Heart left ventricle (tissue), 16 donors: Measurements from ENCODE around the gene FUT3. TPM values are rescaled to one million over a fixed set of nuclear protein-coding genes. Genes with fewer than 3 reads are reported as not detected.

ENCODE experiments used
- ATAC-seq, 4 donors: fragments of 200-7000 bp; cut with Tn5 transposase; one replicate each; pipeline ENCODE4 v1.9.1; 2020 to 2022; ENCODE audit warnings: moderate library complexity in 4 of 4, mild to moderate bottlenecking in 3 of 4, moderate number of reproducible peaks in 1 of 4
- DNase-seq, 5 donors: peaks; one replicate each; pipeline ENCODE4 v3.0.0-alpha.2; 2020
- H3K27ac ChIP-seq, 12 donors: fragments of 200-600 bp; sonication (generic) in 4 of 12; one replicate each; pipeline versions ENCODE4 v1.5.0 to v1.8.0; 2016 to 2022; ENCODE audit warnings: mild to moderate bottlenecking in 2 of 12
- H3K27me3 ChIP-seq, 9 donors: fragments of 200-600 bp; sonication (generic) in 2 of 9; one replicate each; pipeline versions ENCODE4 v1.5.1 to v1.8.0; 2016 to 2022; ENCODE audit warnings: mild to moderate bottlenecking in 3 of 9
- H3K36me3 ChIP-seq, 9 donors: fragments of 200-600 bp; sonication (generic) in 2 of 9; one replicate each; pipeline versions ENCODE4 v1.5.0 to v1.8.0; 2018 to 2022; ENCODE audit warnings: mild to moderate bottlenecking in 2 of 9
- H3K4me1 ChIP-seq, 12 donors: fragments of 200-600 bp; sonication (generic) in 4 of 12; one replicate each; pipeline versions ENCODE4 v1.5.0 to v1.8.0; 2016 to 2022; ENCODE audit warnings: mild to moderate bottlenecking in 3 of 12
- H3K4me3 ChIP-seq, 12 donors: fragments of 200-600 bp; sonication (generic) in 4 of 12; one replicate each; pipeline versions ENCODE4 v1.5.0 to v1.8.0; 2017 to 2022; ENCODE audit warnings: mild to moderate bottlenecking in 9 of 12, moderate library complexity in 4 of 12
- H3K9me3 ChIP-seq, 12 donors: fragments of 200-600 bp; sonication (generic) in 4 of 12; one replicate each; pipeline versions ENCODE4 v1.5.0 to v1.8.0; 2016 to 2022; ENCODE audit warnings: mild to moderate bottlenecking in 1 of 12
- POLR2A ChIP-seq, 2 donors: fragments of 450-650 bp; IDR thresholded peaks; one replicate each; pipeline ENCODE4 v1.6.1; 2017; ENCODE audit warnings: antibody characterized with exemption in 2 of 2, mild to moderate bottlenecking in 2 of 2, moderate library complexity in 2 of 2
- WGBS, 4 donors: extraction: QIAGEN DNeasy Blood & Tissue Kit in 2 of 4; methylation state at CpG; one replicate each; pipeline versions ENCODE4 v1.1.5 to v1.1.7; 2013 to 2018; 5-methylcytosine and 5-hydroxymethylcytosine counted together
- intact Hi-C, 10 donors: fragments of 100-400 bp; cut with DNase I; formaldehyde crosslinking; loops; one replicate each; pipeline versions ENCODE4 v1.11.1 to v1.14.2; 2022
- polyA plus RNA-seq, 2 donors: library from polyadenylated mRNA; stranded (reverse); fragments of 200-250 nt; gene quantifications; one replicate each; pipeline ENCODE4 v1.2.3, GENCODE V29; 2013
- total RNA-seq, 9 donors: library from RNA; depleted of rRNA in 2 of 9; stranded (reverse); fragments of >200 nt in 2 of 9; fragmentation: NEBNext Ultra II Directional in 3 of 9; extraction: Animal tissue kit (Norgen Biotek cat#: 25700) in 3 of 9; gene quantifications; one replicate each; pipeline versions ENCODE4 v1.1.0 to v1.2.4, GENCODE V29; 2016 to 2023
- TF ChIP-seq, protein P1 (sequence below), 12 donors: fragments of 200-600 bp; sonication (generic) in 4 of 12; IDR thresholded peaks; one replicate each; pipeline versions ENCODE4 v1.5.0 to v1.8.0; 2018 to 2022; ENCODE audit warnings: antibody characterized with exemption in 12 of 12, mild to moderate bottlenecking in 5 of 12
- donor health status: ischemic (EF 13 %, LVEDD 7.1; RV severe dilation, severe dysfunction).
- donor health status: healthy with polysubstance abuse.
- donor health status: DM: no; HTN: yes; CAD: no.
- donor health status: DM: no; HTN: no; CAD: no.
- donor health status: ischemic (EF 25% LVEDD 6.9; RV normal size, moderate dysfunction).
- donor health status: ischemic (EF 25% LVEDD 5.7; RV mildly dilated, moderate dysfunction).
- donor health status: healthy.
- donor health status: DM: yes; HTN: yes; CAD: no.
- donor health status: ischemic (EF 35%, LVEDD 5.7; RV mildly dilated, moderate dysfunction).
- donor health status: nonischemic (EF 11% LVEDD 7.7; RV severe dilation, severe dysfunction).
- donor health status: DM: yes; HTN: yes; CAD: no.
- donor health status: PGD.
- donor health status: ischemic (EF 29% LVEDD 5.4; RV normal size, mild dysfunction).
- donor health status: nonischemic (EF 23%, LVEDD 6.1; RV moderate dilation, normal function).

The FUT3 gene
- total and polyA plus RNA-seq, 11 donors = 0.07 TPM; not detected in 10

DNA sequence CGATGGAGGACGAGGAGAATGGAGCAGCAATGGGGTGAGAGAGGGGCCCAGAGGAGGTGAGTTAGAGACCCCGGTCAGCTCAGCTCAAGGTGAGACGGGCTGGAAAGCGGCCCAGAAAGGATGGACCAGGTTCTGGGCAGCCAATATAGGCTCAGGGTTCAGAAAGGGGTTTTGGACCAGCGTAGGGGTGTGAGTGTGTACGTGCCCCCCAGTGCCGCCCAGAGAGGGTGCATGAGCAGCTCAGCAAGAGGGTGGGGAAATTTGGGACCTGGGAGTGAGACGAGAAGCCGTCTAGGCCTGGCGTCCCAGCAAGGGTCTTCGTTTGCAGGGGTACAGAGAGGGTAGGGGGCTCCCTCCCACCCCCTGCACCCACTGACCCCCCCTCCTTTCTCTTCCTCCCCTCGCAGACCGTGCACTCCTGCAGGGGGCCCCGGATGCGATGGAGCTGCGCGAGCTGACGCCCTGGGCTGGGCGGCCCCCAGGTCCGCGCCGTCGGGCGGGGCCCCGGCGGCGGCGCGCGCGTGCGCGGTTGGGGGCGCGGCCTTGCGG, 23.8 kb downstream of the FUT3 start:
- WGBS, 4 donors = 17 to 39% (median 22%) methylated on average over 18 to 37 of the region's 37 CpGs
- H3K4me3 ChIP-seq = peak overlapping the region in 9 of 12 donors; percentile 17 to 64 (median 50)
- TF ChIP-seq, protein P1, sequence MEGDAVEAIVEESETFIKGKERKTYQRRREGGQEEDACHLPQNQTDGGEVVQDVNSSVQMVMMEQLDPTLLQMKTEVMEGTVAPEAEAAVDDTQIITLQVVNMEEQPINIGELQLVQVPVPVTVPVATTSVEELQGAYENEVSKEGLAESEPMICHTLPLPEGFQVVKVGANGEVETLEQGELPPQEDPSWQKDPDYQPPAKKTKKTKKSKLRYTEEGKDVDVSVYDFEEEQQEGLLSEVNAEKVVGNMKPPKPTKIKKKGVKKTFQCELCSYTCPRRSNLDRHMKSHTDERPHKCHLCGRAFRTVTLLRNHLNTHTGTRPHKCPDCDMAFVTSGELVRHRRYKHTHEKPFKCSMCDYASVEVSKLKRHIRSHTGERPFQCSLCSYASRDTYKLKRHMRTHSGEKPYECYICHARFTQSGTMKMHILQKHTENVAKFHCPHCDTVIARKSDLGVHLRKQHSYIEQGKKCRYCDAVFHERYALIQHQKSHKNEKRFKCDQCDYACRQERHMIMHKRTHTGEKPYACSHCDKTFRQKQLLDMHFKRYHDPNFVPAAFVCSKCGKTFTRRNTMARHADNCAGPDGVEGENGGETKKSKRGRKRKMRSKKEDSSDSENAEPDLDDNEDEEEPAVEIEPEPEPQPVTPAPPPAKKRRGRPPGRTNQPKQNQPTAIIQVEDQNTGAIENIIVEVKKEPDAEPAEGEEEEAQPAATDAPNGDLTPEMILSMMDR (IDR thresholded peaks at IDR 0.05) = no peak
- no peak for TF ChIP-seq POLR2A (IDR thresholded peaks at IDR 0.05)
- peaks cover 0 to 30% (median 4%) of the 10 kb centered on the region in 12 donors for H3K4me1 ChIP-seq
- peak in 1 of 5 donors; percentile 29 for DNase-seq
- no peaks in the 10 kb centered on the region for H3K36me3 ChIP-seq
- no peaks in the 10 kb centered on the region for H3K9me3 ChIP-seq
- H3K27ac ChIP-seq = peak overlapping the region in 8 of 12 donors; percentile 43 to 88 (median 78)
- ATAC-seq = no peak
- intact Hi-C loops = loop anchor here in 8 of 10 donors (2.0 to 5.0 kb wide), 3 partner anchors 21 to 65 kb away; no protein-coding TSS in a partner anchor
- H3K27me3 ChIP-seq = peaks cover 0 to 26% (median 13%) of the 10 kb centered on the region in 9 donors

DNA sequence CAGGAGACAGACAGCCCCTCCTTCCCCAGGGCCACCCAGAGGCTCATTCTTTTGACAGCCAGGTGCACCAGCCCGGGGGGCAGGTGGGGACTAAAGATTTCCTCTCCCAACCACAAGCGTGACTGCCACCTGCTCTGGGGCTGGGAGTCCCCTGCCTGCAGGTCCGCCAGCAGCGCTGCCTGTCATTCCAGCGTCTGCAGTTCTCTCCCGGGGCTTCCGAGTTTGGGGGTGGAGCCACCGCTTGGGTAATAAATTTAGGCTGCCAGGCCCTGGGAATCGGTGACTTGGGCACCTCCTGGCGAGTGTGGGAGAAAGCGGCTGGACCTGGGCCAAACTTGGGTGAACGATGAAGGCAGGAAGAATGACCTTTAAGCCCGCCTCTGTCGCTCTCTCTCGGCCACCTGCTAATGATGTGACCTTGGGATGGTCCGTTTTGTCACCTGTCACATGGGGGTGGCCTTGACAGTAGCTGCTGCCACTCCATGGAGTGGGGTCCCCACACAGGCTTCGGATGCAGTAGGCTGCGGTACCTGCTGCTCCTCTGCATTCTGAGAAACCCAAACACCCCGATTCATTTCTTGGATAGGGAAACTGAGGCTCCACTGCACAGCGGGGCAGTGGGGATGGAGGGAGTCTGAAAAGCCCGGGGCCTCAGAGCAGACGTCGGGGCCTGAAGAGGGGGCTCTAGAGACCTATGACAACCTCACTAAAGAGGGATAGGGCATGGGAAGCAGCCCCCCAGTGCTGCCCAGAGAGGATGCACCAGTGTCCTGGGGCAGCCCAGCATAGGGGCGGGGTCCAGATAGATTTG, 24.5 kb downstream of the FUT3 start:
- peaks cover 0 to 30% (median 4%) of the 10 kb centered on the region in 12 donors for H3K4me1 ChIP-seq
- DNase-seq (peak; percentile 69 to 84 (median 78)), ATAC-seq (peak; percentile 12 to 29 (median 24))
- peak overlapping the region in 2 of 12 donors; percentile 42 to 64 for H3K4me3 ChIP-seq
- no peaks in the 10 kb centered on the region for H3K9me3 ChIP-seq
- TF ChIP-seq, protein P1 (IDR thresholded peaks at IDR 0.05) = peak in 5 of 12 donors; percentile 9 to 40 (median 26)
- TF ChIP-seq POLR2A (IDR thresholded peaks at IDR 0.05) = no peak
- 19 to 23% (median 22%) methylated on average over 24 of the region's 24 CpGs for WGBS, 4 donors
- no peaks in the 10 kb centered on the region for H3K36me3 ChIP-seq
- peak overlapping the region in 9 of 12 donors; percentile 43 to 88 (median 76) for H3K27ac ChIP-seq
- intact Hi-C loops = loop anchor here in 8 of 10 donors (2.0 to 5.0 kb wide), 3 partner anchors 20 to 66 kb away; no protein-coding TSS in a partner anchor
- H3K27me3 ChIP-seq = peaks cover 0 to 26% (median 13%) of the 10 kb centered on the region in 9 donors

DNA sequence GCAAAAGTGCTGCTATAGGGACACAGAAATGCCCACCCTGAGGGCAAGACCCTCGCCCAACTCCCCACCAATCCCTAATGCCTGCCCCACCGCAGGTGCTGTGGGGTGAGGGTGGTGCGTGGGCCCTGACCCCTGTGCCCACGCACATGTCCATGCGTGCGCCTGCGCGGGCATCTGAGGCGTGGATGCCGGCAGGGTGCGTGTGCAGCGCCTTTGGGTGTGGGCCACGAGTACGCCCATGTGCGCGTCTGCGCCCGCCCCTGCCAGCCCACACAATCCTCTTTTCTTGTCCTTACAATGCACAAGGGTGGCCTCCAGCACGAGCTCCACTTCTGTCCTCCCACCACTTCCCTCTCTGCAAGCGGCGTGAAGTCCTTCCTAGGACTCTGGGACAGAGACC, 26.1 kb downstream of the FUT3 start:
- Histone ChIP-seq H3K4me1 (peaks cover 0 to 30% (median 4%) of the 10 kb centered on the region in 12 donors), H3K9me3 (no peaks in the 10 kb centered on the region), H3K4me3 (no peak overlapping the region), H3K27me3 (peaks cover 0 to 24% (median 10%) of the 10 kb centered on the region in 9 donors), H3K27ac (no peak overlapping the region), H3K36me3 (no peaks in the 10 kb centered on the region)
- ATAC-seq (no peak), DNase-seq (no peak)
- intact Hi-C loops = loop anchor here in 8 of 10 donors (5.0 kb wide), 2 partner anchors 52 to 67 kb away; no protein-coding TSS in a partner anchor
- 81 to 92% (median 91%) methylated on average over 5 to 21 of the region's 21 CpGs for WGBS, 4 donors
- TF ChIP-seq POLR2A (IDR thresholded peaks at IDR 0.05) = no peak
- TF ChIP-seq, protein P1 (IDR thresholded peaks at IDR 0.05) = no peak

DNA sequence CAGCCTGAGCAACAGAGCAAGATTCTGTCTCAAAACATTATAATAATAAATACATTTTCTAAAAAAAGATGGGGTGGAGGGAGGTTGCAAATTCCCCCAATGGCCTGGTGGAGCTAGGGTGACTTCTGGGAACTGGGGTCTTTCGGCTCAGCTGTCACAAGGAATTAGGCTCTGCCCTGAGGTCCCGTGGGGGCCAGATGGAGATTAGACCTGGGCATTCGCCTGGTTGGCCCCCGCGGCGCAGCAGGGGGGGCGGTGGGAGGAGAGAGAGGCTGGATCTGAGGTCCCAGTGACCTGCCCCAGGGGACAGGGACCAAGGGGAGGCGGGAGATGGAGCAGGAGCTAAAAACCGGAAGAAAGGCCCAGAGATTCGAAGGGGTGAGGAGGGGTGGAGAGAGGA, 26.5 kb downstream of the FUT3 start:
- peaks cover 0 to 19% (median 7%) of the 10 kb centered on the region in 9 donors for H3K27me3 ChIP-seq
- peaks cover 0 to 28% (median 4%) of the 10 kb centered on the region in 12 donors for H3K4me1 ChIP-seq
- ATAC-seq (no peak), DNase-seq (no peak)
- H3K4me3 ChIP-seq = no peak overlapping the region
- TF ChIP-seq POLR2A (IDR thresholded peaks at IDR 0.05) = no peak
- TF ChIP-seq, protein P1 (IDR thresholded peaks at IDR 0.05) = no peak
- H3K9me3 ChIP-seq = no peaks in the 10 kb centered on the region
- intact Hi-C loops = loop anchor here in 8 of 10 donors (5.0 kb wide), 2 partner anchors 53 to 68 kb away; no protein-coding TSS in a partner anchor
- 71 to 83% (median 82%) methylated on average over 10 of the region's 10 CpGs for WGBS, 4 donors
- H3K36me3 ChIP-seq = no peaks in the 10 kb centered on the region
- no peak overlapping the region for H3K27ac ChIP-seq
